Prostate gland (tissue), 2 donors: ENCODE data around the gene NGEF. TPM values are rescaled to one million over a fixed set of nuclear protein-coding genes. Genes with fewer than 3 reads are reported as not detected.

ENCODE experiments used
- DNase-seq: peaks from one replicate; pipeline ENCODE4 v3.0.0-alpha.2; 2019; ENCODE audit warnings: low spot score
- H3K27ac ChIP-seq, 2 donors: fragments of 200-600 bp; sonication (generic); 2 replicates each; pipeline ENCODE4 v1.5.1; 2017 to 2019
- H3K27me3 ChIP-seq: fragments of 200-600 bp; sonication (generic); replicated peaks from 2 replicates; pipeline ENCODE4 v1.5.1; 2019; ENCODE audit not compliant: insufficient read depth
- H3K36me3 ChIP-seq, 2 donors: fragments of 200-600 bp; sonication (generic); 1 replicate in 1 of 2; 2 replicates in 1 of 2; pipeline versions ENCODE4 v1.5.1 to v1.8.1; 2017 to 2019
- H3K4me1 ChIP-seq: fragments of 200-600 bp; sonication (generic); replicated peaks from 2 replicates; pipeline ENCODE4 v1.5.1; 2019
- H3K4me3 ChIP-seq, 2 donors: fragments of 200-600 bp; sonication (generic); 2 replicates each; pipeline ENCODE4 v1.5.1; 2017 to 2019
- H3K9me3 ChIP-seq: fragments of 200-600 bp; sonication (generic); 2 replicates; pipeline ENCODE4 v1.5.1; 2017
- CTCF ChIP-seq, 4 experiments: fragments of 200-600 bp in 2 of 4; fragments of 450-650 bp in 2 of 4; sonication (generic) in 2 of 4; IDR thresholded peaks; 1 replicate in 3 of 4; 2 replicates in 1 of 4; pipeline ENCODE4 v1.5.1; 2016 to 2019; ENCODE audit warnings: antibody characterized with exemption in 4 of 4, mild to moderate bottlenecking in 2 of 4, moderate library complexity in 2 of 4
- POLR2A ChIP-seq: fragments of 450-650 bp; IDR thresholded peaks from one replicate; pipeline ENCODE4 v1.6.1; 2016; ENCODE audit warnings: antibody characterized with exemption, mild to moderate bottlenecking
- POLR2AphosphoS5 ChIP-seq: sonication (generic); formaldehyde crosslinking; IDR thresholded peaks from one replicate; pipeline ENCODE4 v1.6.1; 2017; ENCODE audit warnings: antibody characterized with exemption
- WGBS: methylation state at CpG from one replicate; pipeline ENCODE4 v1.1.5; 2018; 5-methylcytosine and 5-hydroxymethylcytosine counted together
- intact Hi-C: fragments of 100-400 bp; cut with DNase I; formaldehyde crosslinking; loops from one replicate; pipeline ENCODE4 v1.14.2; 2022
- total RNA-seq, 2 donors: library from RNA; depleted of rRNA; stranded (reverse); fragments of >200 nt; gene quantifications; one replicate each; pipeline ENCODE4 v1.1.0, GENCODE V29; 2016

Gene NGEF
- total RNA-seq, 2 donors from 2014 or later = 2.0 to 19.0 TPM

GRCh38 chr2:232903989-232904388 lies 109.1 kb downstream of the NGEF start:
- TF ChIP-seq POLR2A (no peak), POLR2AphosphoS5 (no peak)
- no peaks in the 10 kb centered on the region for H3K4me1 ChIP-seq

DNA sequence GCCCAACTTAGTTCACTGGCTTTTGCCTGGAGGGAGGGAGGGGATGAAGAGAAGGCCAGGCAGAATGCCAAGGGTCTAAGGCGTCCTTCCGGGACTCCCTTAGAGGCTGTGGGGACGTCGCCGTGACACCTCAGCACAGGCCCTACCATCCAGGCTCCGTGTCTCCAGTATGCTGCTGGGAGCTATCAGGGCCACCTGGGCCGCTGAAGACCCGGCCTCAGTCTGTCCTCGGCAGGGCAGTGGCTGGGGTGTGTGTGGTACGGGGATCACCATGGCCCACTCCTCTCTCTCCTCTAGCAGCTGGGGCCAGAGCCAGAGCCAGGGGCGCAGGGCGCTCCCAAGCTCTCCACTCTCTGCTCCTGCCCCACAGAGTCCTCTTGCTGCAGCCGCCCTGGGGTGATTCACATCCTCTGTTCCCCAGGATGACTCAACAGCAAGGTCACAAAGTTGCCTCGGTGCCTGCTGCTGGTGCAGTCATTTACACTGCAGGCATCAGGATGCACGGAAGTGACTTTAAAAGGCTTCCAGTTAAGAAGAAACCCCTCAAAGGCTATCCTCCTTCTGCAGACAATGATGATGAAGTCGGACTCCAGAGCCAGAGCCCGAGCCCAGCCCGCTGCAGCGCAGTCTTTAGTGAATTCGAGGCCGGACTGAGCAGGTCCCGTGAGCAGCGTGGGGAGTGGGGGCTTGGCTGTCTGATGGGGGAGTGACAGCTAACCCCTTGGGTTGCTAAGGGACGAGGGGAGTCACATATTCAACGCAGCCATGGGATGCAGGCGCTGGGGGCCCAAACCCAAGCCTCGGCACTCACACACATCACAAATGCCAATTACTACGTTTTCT lies 111.1 kb downstream of the NGEF start:
- H3K27me3 ChIP-seq = no peaks in the 10 kb centered on the region
- DNase-seq = no peak
- WGBS = 79% methylated on average over 28 of the region's 28 CpGs
- no peaks in the 10 kb centered on the region for H3K9me3 ChIP-seq
- no peak overlapping the region for H3K27ac ChIP-seq
- no peak overlapping the region for H3K4me3 ChIP-seq
- no peaks in the 10 kb centered on the region for H3K4me1 ChIP-seq
- TF ChIP-seq POLR2A (no peak), POLR2AphosphoS5 (no peak), CTCF (IDR thresholded peaks at IDR 0.05) (no peak)
- intact Hi-C loops = no loop called here
- no peaks in the 10 kb centered on the region for H3K36me3 ChIP-seq

More at GRCh38 chr2:232903989-232904388, 109.1 kb downstream of the NGEF start:
- intact Hi-C loops = no loop called here
- 76% methylated on average over 9 of the region's 9 CpGs for WGBS
- no peak overlapping the region for H3K4me3 ChIP-seq
- no peaks in the 10 kb centered on the region for H3K36me3 ChIP-seq
- no peak for DNase-seq
- no peaks in the 10 kb centered on the region for H3K27me3 ChIP-seq
- H3K27ac ChIP-seq = no peak overlapping the region
- H3K9me3 ChIP-seq = no peaks in the 10 kb centered on the region

GRCh38 chr2:232900811-232901735 lies 112.0 kb downstream of the NGEF start:
- Histone ChIP-seq H3K27ac (no peak overlapping the region), H3K4me3 (no peak overlapping the region), H3K9me3 (no peaks in the 10 kb centered on the region), H3K27me3 (no peaks in the 10 kb centered on the region), H3K4me1 (no peaks in the 10 kb centered on the region), H3K36me3 (no peaks in the 10 kb centered on the region)
- DNase-seq = no peak
- intact Hi-C loops = no loop called here
- WGBS = 73% methylated on average over 43 of the region's 43 CpGs
- no peak for TF ChIP-seq POLR2A
- no peak for TF ChIP-seq POLR2AphosphoS5
- TF ChIP-seq CTCF (IDR thresholded peaks at IDR 0.05) = no peak

DNA sequence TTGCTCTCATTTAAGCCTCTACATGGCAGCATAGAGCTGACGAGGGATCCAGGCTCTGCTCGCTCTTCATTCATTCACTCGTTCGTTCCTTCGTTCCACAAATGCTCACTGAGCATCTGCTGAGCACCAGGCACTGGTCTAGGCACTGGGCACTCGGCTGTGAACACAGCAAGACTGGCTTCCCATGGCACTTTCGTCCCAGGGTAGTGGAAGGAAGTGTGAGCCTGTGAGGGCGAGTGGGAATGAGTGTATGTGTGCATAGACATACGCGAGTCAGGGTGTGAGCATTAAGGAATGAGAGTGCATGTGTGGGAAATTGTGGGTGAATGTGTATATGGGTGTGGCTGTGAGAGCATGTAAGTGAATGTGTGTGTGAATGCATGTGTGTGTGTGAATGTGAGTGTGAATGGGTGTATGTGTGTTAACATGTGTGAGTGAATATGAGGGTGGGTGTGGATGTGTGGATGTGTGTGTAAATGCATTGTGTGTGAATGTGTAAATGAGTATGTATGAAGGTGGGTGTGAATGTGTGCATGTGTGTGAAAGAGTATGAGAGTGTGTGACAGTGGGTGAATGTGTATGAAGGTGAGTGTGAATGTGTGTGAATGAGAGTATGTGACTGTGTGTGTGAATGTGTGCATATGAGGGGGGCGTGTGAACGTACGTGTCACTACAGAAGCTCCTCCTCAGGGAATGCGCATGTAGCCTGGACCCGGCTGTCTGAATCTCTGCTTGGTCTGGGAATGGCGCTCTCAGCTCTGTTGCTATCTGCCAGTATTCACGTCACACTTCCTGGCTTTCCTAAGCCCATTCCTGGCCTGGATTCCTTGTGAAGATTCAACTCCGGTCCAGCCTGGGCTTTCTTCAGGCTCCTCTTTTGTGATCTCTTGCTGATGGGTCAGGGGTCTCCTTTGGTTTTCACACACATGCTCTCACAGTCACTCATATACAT lies 114.2 kb downstream of the NGEF start:
- H3K4me1 ChIP-seq = no peaks in the 10 kb centered on the region
- no peaks in the 10 kb centered on the region for H3K36me3 ChIP-seq
- no peak overlapping the region for H3K27ac ChIP-seq
- 75% methylated on average over 18 of the region's 18 CpGs for WGBS
- no peaks in the 10 kb centered on the region for H3K9me3 ChIP-seq
- no peak for TF ChIP-seq POLR2A
- TF ChIP-seq POLR2AphosphoS5 = no peak
- TF ChIP-seq CTCF (IDR thresholded peaks at IDR 0.05) = no peak
- no peaks in the 10 kb centered on the region for H3K27me3 ChIP-seq
- intact Hi-C loops = no loop called here
- DNase-seq = no peak
- H3K4me3 ChIP-seq = no peak overlapping the region
